Type B pancreatic cell (in vitro differentiated cells): Measurements from ENCODE around the gene LY9. TPM values are rescaled to one million over a fixed set of nuclear protein-coding genes. Genes with fewer than 3 reads are reported as not detected.

ENCODE experiments used
- DNase-seq: peaks from one replicate; pipeline ENCODE4 v3.0.0; 2021; ENCODE audit warnings: mixed read lengths; ENCODE audit not compliant: unreplicated experiment; ENCODE audit errors: extremely low spot score
- H3K27ac Mint-ChIP-seq: 2 replicates; pipeline ENCODE4 v1.8.0; 2021; ENCODE audit warnings: mild to moderate bottlenecking, mixed read lengths
- H3K27me3 Mint-ChIP-seq: 2 replicates; pipeline ENCODE4 v1.8.0; 2021; ENCODE audit warnings: mixed read lengths
- H3K36me3 Mint-ChIP-seq: 2 replicates; pipeline ENCODE4 v1.8.0; 2021; ENCODE audit warnings: mixed read lengths
- H3K4me1 Mint-ChIP-seq: one replicate; pipeline ENCODE4 v1.8.0; 2021; ENCODE audit warnings: mixed read lengths; ENCODE audit not compliant: unreplicated experiment
- H3K4me3 Mint-ChIP-seq: 2 replicates; pipeline ENCODE4 v1.8.0; 2021; ENCODE audit warnings: mild to moderate bottlenecking, mixed read lengths
- H3K9me3 Mint-ChIP-seq: 2 replicates; pipeline ENCODE4 v1.8.0; 2021; ENCODE audit warnings: mixed read lengths
- CTCF ChIP-seq: fragments of 200-600 bp; sonication (generic); conservative IDR thresholded peaks from 2 replicates; pipeline ENCODE4 v1.5.0; 2021; ENCODE audit warnings: antibody characterized with exemption, mild to moderate bottlenecking
- total RNA-seq: library from RNA; stranded (reverse); gene quantifications from 2 replicates; pipeline ENCODE4 v1.2.1, GENCODE V29; 2021; ENCODE audit warnings: low replicate concordance

LY9 gene
- total RNA-seq, 1 donor from 2014 or later = not detected

- Mint-ChIP-seq H3K27me3 (peaks cover 20% of the 10 kb centered on the region), H3K36me3 (no peaks in the 10 kb centered on the region), H3K4me3 (no peak overlapping the region), H3K27ac (no peak overlapping the region), H3K4me1 (no peaks in the 10 kb centered on the region), H3K9me3 (no peaks in the 10 kb centered on the region)
- TF ChIP-seq CTCF = no peak
- no peak for DNase-seq
Observed at GRCh38 chr1:160755911-160756848, 39.8 kb upstream of the LY9 start.

GRCh38 chr1:160756849-160757201 lies 39.1 kb upstream of the LY9 start:
- H3K4me3 Mint-ChIP-seq = no peak overlapping the region
- no peaks in the 10 kb centered on the region for H3K4me1 Mint-ChIP-seq
- no peak overlapping the region for H3K27ac Mint-ChIP-seq
- no peak for DNase-seq
- TF ChIP-seq CTCF = no peak
- H3K27me3 Mint-ChIP-seq = peaks cover 17% of the 10 kb centered on the region
- no peaks in the 10 kb centered on the region for H3K9me3 Mint-ChIP-seq
- H3K36me3 Mint-ChIP-seq = no peaks in the 10 kb centered on the region

GRCh38 chr1:160758521-160758920 lies 37.5 kb upstream of the LY9 start:
- Mint-ChIP-seq H3K9me3 (no peaks in the 10 kb centered on the region), H3K27ac (no peak overlapping the region), H3K27me3 (peaks cover 8% of the 10 kb centered on the region), H3K36me3 (no peaks in the 10 kb centered on the region), H3K4me1 (no peaks in the 10 kb centered on the region), H3K4me3 (no peak overlapping the region)
- no peak for TF ChIP-seq CTCF
- no peak for DNase-seq

GRCh38 chr1:160759740-160760139 lies 36.2 kb upstream of the LY9 start:
- no peak for TF ChIP-seq CTCF
- no peak overlapping the region for H3K4me3 Mint-ChIP-seq
- peaks cover 8% of the 10 kb centered on the region for H3K27me3 Mint-ChIP-seq
- no peak for DNase-seq
- H3K4me1 Mint-ChIP-seq = no peaks in the 10 kb centered on the region
- no peak overlapping the region for H3K27ac Mint-ChIP-seq
- H3K36me3 Mint-ChIP-seq = no peaks in the 10 kb centered on the region
- H3K9me3 Mint-ChIP-seq = no peaks in the 10 kb centered on the region

GRCh38 chr1:160761046-160761445 lies 34.9 kb upstream of the LY9 start:
- Mint-ChIP-seq H3K27ac (no peak overlapping the region), H3K4me1 (no peaks in the 10 kb centered on the region), H3K27me3 (peaks cover 4% of the 10 kb centered on the region), H3K4me3 (no peak overlapping the region), H3K36me3 (no peaks in the 10 kb centered on the region), H3K9me3 (no peaks in the 10 kb centered on the region)
- DNase-seq = no peak
- TF ChIP-seq CTCF = no peak
